MM.1S (cell line): Measurements from ENCODE around the gene PLGLB2.
"Not testable (repeated sequence)": the region's sequence is repeated elsewhere in the genome, so short reads cannot be mapped to it uniquely, and the experiment has no call there.

Source experiments
- DNase-seq: peaks from one replicate; pipeline ENCODE4 v3.0.0-alpha.2; 2015
- H2AFZ ChIP-seq: fragments of 300-600 bp; sonication (generic); 2 replicates; pipeline ENCODE4 v1.6.0; 2016; ENCODE audit warnings: antibody characterized with exemption, low read length
- H3F3A ChIP-seq: fragments of 300-600 bp; sonication (generic); 2 replicates; pipeline ENCODE4 v1.6.1; 2016; ENCODE audit warnings: mild to moderate bottlenecking, antibody characterized with exemption, low read length, moderate library complexity, mixed read lengths; ENCODE audit not compliant: insufficient read depth
- H3K27ac ChIP-seq: fragments of 300-600 bp; sonication (generic); 2 replicates; pipeline ENCODE4 v1.5.1; 2016; ENCODE audit warnings: mild to moderate bottlenecking, low read length
- H3K27me3 ChIP-seq: fragments of 300-600 bp; sonication (generic); replicated peaks from 2 replicates; pipeline ENCODE4 v1.6.0; 2016; ENCODE audit warnings: low read length; ENCODE audit not compliant: insufficient read depth
- H3K36me3 ChIP-seq: fragments of 300-600 bp; sonication (generic); replicated peaks from 2 replicates; pipeline ENCODE4 v1.6.1; 2016; ENCODE audit warnings: mild to moderate bottlenecking, low read length, mixed read lengths; ENCODE audit not compliant: insufficient read depth
- H3K4me1 ChIP-seq: fragments of 300-600 bp; sonication (generic); 2 replicates; pipeline ENCODE4 v1.6.1; 2016; ENCODE audit warnings: low read length, mixed read lengths
- H3K4me2 ChIP-seq: fragments of 300-600 bp; sonication (generic); 2 replicates; pipeline ENCODE4 v1.6.0; 2016; ENCODE audit warnings: low read depth, low read length
- H3K4me3 ChIP-seq: fragments of 300-600 bp; sonication (generic); 2 replicates; pipeline ENCODE4 v1.5.1; 2016; ENCODE audit warnings: low read length, mixed read lengths
- H3K79me2 ChIP-seq: fragments of 300-600 bp; sonication (generic); 2 replicates; pipeline ENCODE4 v1.6.1; 2016; ENCODE audit warnings: mixed run types, low read length, mixed read lengths
- H3K9ac ChIP-seq: fragments of 300-600 bp; sonication (generic); 2 replicates; pipeline ENCODE4 v1.6.1; 2016; ENCODE audit warnings: low read length, mixed read lengths
- H3K9me2 ChIP-seq: fragments of 300-600 bp; sonication (generic); replicated peaks from 2 replicates; pipeline ENCODE4 v1.6.1; 2016; ENCODE audit warnings: mild to moderate bottlenecking, low read length, mixed read lengths; ENCODE audit not compliant: insufficient read depth
- H3K9me3 ChIP-seq: fragments of 300-600 bp; sonication (generic); replicated peaks from 2 replicates; pipeline ENCODE4 v1.6.1; 2016; ENCODE audit warnings: mild to moderate bottlenecking, low read length, mixed read lengths; ENCODE audit not compliant: insufficient read depth
- H4K20me1 ChIP-seq: fragments of 300-600 bp; sonication (generic); 2 replicates; pipeline ENCODE4 v1.6.1; 2016; ENCODE audit warnings: mild to moderate bottlenecking, low read length, moderate library complexity, mixed read lengths; ENCODE audit not compliant: insufficient read depth

Gene PLGLB2

GRCh38 chr2:87745353-87745951 lies 2.4 kb upstream of the PLGLB2 start:
- H3K9me3 ChIP-seq, DNase-seq, H3K79me2 ChIP-seq, H3K4me2 ChIP-seq, H3F3A ChIP-seq, H4K20me1 ChIP-seq, H3K36me3 ChIP-seq, H2AFZ ChIP-seq, H3K27ac ChIP-seq, H3K4me1 ChIP-seq, H3K9me2 ChIP-seq, H3K9ac ChIP-seq, H3K4me3 ChIP-seq, H3K27me3 ChIP-seq: not testable (repeated sequence)

- not testable (repeated sequence) for H3K9ac ChIP-seq, H3K4me2 ChIP-seq, H3K36me3 ChIP-seq, H3F3A ChIP-seq, H3K4me1 ChIP-seq, H4K20me1 ChIP-seq, DNase-seq, H2AFZ ChIP-seq, H3K4me3 ChIP-seq, H3K27ac ChIP-seq, H3K9me2 ChIP-seq, H3K27me3 ChIP-seq, H3K79me2 ChIP-seq, H3K9me3 ChIP-seq
Measured at GRCh38 chr2:87748524-87748923, 637 bp downstream of the PLGLB2 start.

GRCh38 chr2:87750560-87750959 lies 2.7 kb downstream of the PLGLB2 start:
- not testable (repeated sequence) for DNase-seq, H3F3A ChIP-seq, H3K4me2 ChIP-seq, H3K9me2 ChIP-seq, H3K9me3 ChIP-seq, H3K79me2 ChIP-seq, H3K4me3 ChIP-seq, H2AFZ ChIP-seq, H3K27me3 ChIP-seq, H3K27ac ChIP-seq, H4K20me1 ChIP-seq, H3K36me3 ChIP-seq, H3K9ac ChIP-seq, H3K4me1 ChIP-seq

- not testable (repeated sequence) for H3F3A ChIP-seq, H4K20me1 ChIP-seq, H3K27me3 ChIP-seq, H3K27ac ChIP-seq, H3K9me3 ChIP-seq, H3K9ac ChIP-seq, H3K4me2 ChIP-seq, H3K79me2 ChIP-seq, H2AFZ ChIP-seq, H3K4me3 ChIP-seq, DNase-seq, H3K36me3 ChIP-seq, H3K9me2 ChIP-seq, H3K4me1 ChIP-seq
Measured at GRCh38 chr2:87754759-87755158, 6.9 kb downstream of the PLGLB2 start.
